Cardiac muscle cell (in vitro differentiated cells and primary cell): ENCODE data around the gene SRPX2. TPM values are rescaled to one million over a fixed set of nuclear protein-coding genes. Genes with fewer than 3 reads are reported as not detected.

Experiments
- DNase-seq, 2 donors: peaks; one replicate each; pipeline versions ENCODE4 v3.0.0 to v3.0.0-alpha.2; 2010 to 2017; ENCODE audit warnings: low read depth in 1 of 2, low spot score in 1 of 2
- H3K27ac ChIP-seq: fragments of 200-600 bp; sonication (generic); 2 replicates; pipeline ENCODE4 v1.5.1; 2016
- H3K27me3 ChIP-seq: fragments of 200-600 bp; sonication (generic); 2 replicates; pipeline ENCODE4 v1.6.0; 2016; ENCODE audit warnings: control low read depth
- H3K36me3 ChIP-seq: fragments of 200-600 bp; sonication (generic); 2 replicates; pipeline ENCODE4 v1.5.1; 2016; ENCODE audit warnings: control low read depth
- H3K4me1 ChIP-seq: fragments of 200-600 bp; sonication (generic); 2 replicates; pipeline ENCODE4 v1.8.1; 2017; ENCODE audit warnings: low read depth, mild to moderate bottlenecking, mixed run types
- H3K4me3 ChIP-seq: fragments of 200-600 bp; sonication (generic); 2 replicates; pipeline ENCODE4 v1.5.1; 2016; ENCODE audit warnings: mild to moderate bottlenecking
- H3K9me3 ChIP-seq: fragments of 200-600 bp; sonication (generic); 2 replicates; pipeline ENCODE4 v1.5.1; 2017; ENCODE audit warnings: low read depth, mild to moderate bottlenecking, control low read depth
- CTCF ChIP-seq: IDR thresholded peaks from 2 replicates; pipeline ENCODE4 v1.5.1; 2012; ENCODE audit warnings: low read depth, mild to moderate bottlenecking, low read length
- polyA plus RNA-seq: library from polyadenylated mRNA; unstranded; fragments of >200 nt; fragmentation: Nextera tagmentation; extraction: Ambion mirVana; gene quantifications from 2 replicates; pipeline ENCODE4 v1.2.1, GENCODE V29; 2016
- total RNA-seq: library from RNA; depleted of rRNA; stranded (reverse); fragments of >200 nt; gene quantifications from 2 replicates; pipeline ENCODE4 v1.2.3, GENCODE V29; 2016

The SRPX2 gene
- total and polyA plus RNA-seq, 2 experiments from 2014 or later: 0.03 to 1.9 TPM

DNA sequence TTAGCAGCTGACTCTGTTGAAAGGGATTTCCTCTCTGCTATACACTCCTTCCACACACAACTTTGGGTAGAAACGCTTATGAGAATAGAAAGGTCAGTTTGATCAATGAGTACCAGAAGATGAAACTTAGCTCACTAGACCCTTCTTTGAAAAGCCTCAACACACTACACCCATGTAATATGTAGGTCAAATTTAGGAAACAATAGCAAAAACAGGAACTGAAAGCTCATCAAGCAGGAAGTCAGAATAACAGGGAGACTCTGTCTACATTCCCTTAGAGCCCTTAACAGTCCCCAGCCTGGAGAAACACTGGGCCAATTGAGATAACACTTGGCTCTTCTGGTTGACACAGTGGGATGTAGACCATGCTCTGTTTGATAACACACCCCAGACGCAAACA is 30.7 kb downstream of the SRPX2 start:
- Histone ChIP-seq H3K9me3 (no peaks in the 10 kb centered on the region), H3K4me1 (peaks cover 23% of the 10 kb centered on the region), H3K36me3 (no peaks in the 10 kb centered on the region), H3K4me3 (no peak overlapping the region), H3K27ac (no peak overlapping the region), H3K27me3 (no peaks in the 10 kb centered on the region)
- DNase-seq: no peak
- TF ChIP-seq CTCF: no peak

GRCh38 chrX:100677611-100678181 is 33.7 kb downstream of the SRPX2 start:
- H3K4me1 ChIP-seq: peaks cover 40% of the 10 kb centered on the region
- no peaks in the 10 kb centered on the region for H3K27me3 ChIP-seq
- H3K9me3 ChIP-seq: no peaks in the 10 kb centered on the region
- H3K36me3 ChIP-seq: no peaks in the 10 kb centered on the region
- peak in 1 of 2 donors; percentile 68 for DNase-seq
- no peak for TF ChIP-seq CTCF
- H3K27ac ChIP-seq: no peak overlapping the region
- H3K4me3 ChIP-seq: no peak overlapping the region

GRCh38 chrX:100680756-100681155 is 36.8 kb downstream of the SRPX2 start:
- H3K9me3 ChIP-seq: no peaks in the 10 kb centered on the region
- H3K27me3 ChIP-seq: no peaks in the 10 kb centered on the region
- H3K27ac ChIP-seq: peak overlapping the region; percentile 18
- peaks cover 31% of the 10 kb centered on the region for H3K4me1 ChIP-seq
- no peaks in the 10 kb centered on the region for H3K36me3 ChIP-seq
- no peak for TF ChIP-seq CTCF
- no peak for DNase-seq
- H3K4me3 ChIP-seq: no peak overlapping the region

DNA sequence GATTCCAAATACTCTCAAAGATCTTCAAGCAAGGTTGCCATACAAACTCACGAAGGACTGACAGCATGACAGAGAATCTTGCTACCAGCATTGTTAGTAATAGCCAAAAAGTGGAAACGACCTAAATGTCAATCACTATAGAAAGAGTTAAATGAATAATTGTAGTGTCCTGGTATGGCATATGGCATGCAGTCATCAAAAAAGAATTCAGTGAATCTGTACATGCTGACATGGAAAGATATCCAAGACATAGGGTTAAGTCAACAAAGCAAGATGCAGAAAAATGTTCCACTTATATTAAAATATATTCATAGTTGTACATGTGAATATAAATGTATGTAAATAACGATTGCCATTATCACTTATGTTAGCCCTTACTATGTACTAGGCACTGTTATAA is 37.6 kb downstream of the SRPX2 start:
- Histone ChIP-seq H3K27me3 (no peaks in the 10 kb centered on the region), H3K4me3 (no peak overlapping the region), H3K4me1 (peaks cover 31% of the 10 kb centered on the region), H3K36me3 (no peaks in the 10 kb centered on the region), H3K9me3 (no peaks in the 10 kb centered on the region), H3K27ac (peak overlapping the region; percentile 18)
- TF ChIP-seq CTCF: no peak
- DNase-seq: no peak

DNA sequence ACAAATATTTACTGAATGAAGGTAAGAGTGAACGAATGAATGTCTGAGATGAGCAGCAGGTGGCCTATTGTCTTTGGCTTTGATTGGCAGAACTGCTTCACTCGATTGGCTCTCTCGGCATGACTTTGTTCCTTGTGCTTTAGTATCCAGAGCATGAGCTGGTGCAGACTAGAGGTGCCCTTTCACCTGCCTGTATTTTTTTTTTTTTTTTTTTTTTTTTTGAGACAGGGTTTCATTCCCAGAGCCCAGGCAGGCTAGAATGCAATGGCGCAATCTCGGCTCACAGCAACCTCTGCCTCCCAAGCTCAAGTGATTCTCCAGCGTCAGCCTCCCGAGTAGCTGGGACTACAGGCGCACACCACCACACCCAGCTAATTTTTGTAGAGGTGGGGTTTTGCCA is 38.9 kb downstream of the SRPX2 start:
- Histone ChIP-seq H3K27ac (no peak overlapping the region), H3K4me3 (no peak overlapping the region), H3K36me3 (no peaks in the 10 kb centered on the region), H3K4me1 (peaks cover 26% of the 10 kb centered on the region), H3K27me3 (no peaks in the 10 kb centered on the region), H3K9me3 (no peaks in the 10 kb centered on the region)
- TF ChIP-seq CTCF: no peak
- no peak for DNase-seq
